ENCODE measurements around the gene SLC25A6. TPM values are rescaled to one million over a fixed set of nuclear protein-coding genes. Genes with fewer than 3 reads are reported as not detected.
A peak's percentile ranks its signal among the peaks of the same experiment; 100 is the strongest.

SLC25A6 gene
- total RNA-seq, 1 experiment from 2014 or later = 161 TPM

- CTCF ChIA-PET = no interaction called here
- Mint-ChIP-seq H3K4me1 (ENCODE audit: low read depth, unreplicated experiment) (peaks cover 17% of the 10 kb centered on the region), H3K27me3 (ENCODE audit: unreplicated experiment) (no peaks in the 10 kb centered on the region), H3K9me3 (ENCODE audit: low read depth, unreplicated experiment) (no peaks in the 10 kb centered on the region), H3K36me3 (ENCODE audit: insufficient read depth, unreplicated experiment) (peaks cover 68% of the 10 kb centered on the region), H3K27ac (ENCODE audit: unreplicated experiment) (peak overlapping the region; percentile 91), H3K4me3 (ENCODE audit: low read depth, unreplicated experiment) (peak overlapping the region; percentile 92)
- intact Hi-C loops (cut with micrococcal nuclease; ENCODE audit: unreplicated experiment) = no loop called here
- TF ChIP-seq CTCF (IDR thresholded peaks at IDR 0.05; ENCODE audit: unreplicated experiment) = no peak
- peak; percentile 53 for DNase-seq
- no TSS peak for BruUV-seq (replicated peaks)
These were observed 609 bp upstream of the SLC25A6 start for GRCh38 chrX:1392376-1393068.

- TSS peak; percentile 44 for BruUV-seq (replicated peaks)
- TF ChIP-seq CTCF (IDR thresholded peaks at IDR 0.05; ENCODE audit: unreplicated experiment) = no peak
- H3K36me3 Mint-ChIP-seq (ENCODE audit: insufficient read depth, unreplicated experiment) = peaks cover 75% of the 10 kb centered on the region
- intact Hi-C loops (cut with micrococcal nuclease; ENCODE audit: unreplicated experiment) = no loop called here
- H3K9me3 Mint-ChIP-seq (ENCODE audit: low read depth, unreplicated experiment) = no peaks in the 10 kb centered on the region
- peak; percentile 91 for DNase-seq
- peak overlapping the region; percentile 20 for H3K27ac Mint-ChIP-seq (ENCODE audit: unreplicated experiment)
- CTCF ChIA-PET = no interaction called here
- H3K4me3 Mint-ChIP-seq (ENCODE audit: low read depth, unreplicated experiment) = peak overlapping the region; percentile 92
- H3K4me1 Mint-ChIP-seq (ENCODE audit: low read depth, unreplicated experiment) = peaks cover 17% of the 10 kb centered on the region
- H3K27me3 Mint-ChIP-seq (ENCODE audit: unreplicated experiment) = no peaks in the 10 kb centered on the region
These were observed 575 bp downstream of the SLC25A6 start for GRCh38 chrX:1391370-1391706.

- no TSS peak for BruUV-seq (replicated peaks)
- CTCF ChIA-PET = no interaction called here
- peaks cover 78% of the 10 kb centered on the region for H3K36me3 Mint-ChIP-seq (ENCODE audit: insufficient read depth, unreplicated experiment)
- peak overlapping the region; percentile 20 for H3K27ac Mint-ChIP-seq (ENCODE audit: unreplicated experiment)
- no peaks in the 10 kb centered on the region for H3K27me3 Mint-ChIP-seq (ENCODE audit: unreplicated experiment)
- intact Hi-C loops (cut with micrococcal nuclease; ENCODE audit: unreplicated experiment) = no loop called here
- H3K4me3 Mint-ChIP-seq (ENCODE audit: low read depth, unreplicated experiment) = peak overlapping the region; percentile 92
- no peak for TF ChIP-seq CTCF (IDR thresholded peaks at IDR 0.05; ENCODE audit: unreplicated experiment)
- H3K9me3 Mint-ChIP-seq (ENCODE audit: low read depth, unreplicated experiment) = no peaks in the 10 kb centered on the region
- DNase-seq = no peak
- H3K4me1 Mint-ChIP-seq (ENCODE audit: low read depth, unreplicated experiment) = peaks cover 17% of the 10 kb centered on the region
These were observed 1.1 kb downstream of the SLC25A6 start for GRCh38 chrX:1390621-1391369.

GRCh38 chrX:1389993-1390285 lies 2.0 kb downstream of the SLC25A6 start:
- no peak for TF ChIP-seq CTCF (IDR thresholded peaks at IDR 0.05; ENCODE audit: unreplicated experiment)
- no peak overlapping the region for H3K27ac Mint-ChIP-seq (ENCODE audit: unreplicated experiment)
- H3K4me1 Mint-ChIP-seq (ENCODE audit: low read depth, unreplicated experiment) = peaks cover 17% of the 10 kb centered on the region
- H3K9me3 Mint-ChIP-seq (ENCODE audit: low read depth, unreplicated experiment) = no peaks in the 10 kb centered on the region
- CTCF ChIA-PET = no interaction called here
- peak overlapping the region; percentile 92 for H3K4me3 Mint-ChIP-seq (ENCODE audit: low read depth, unreplicated experiment)
- DNase-seq = no peak
- H3K36me3 Mint-ChIP-seq (ENCODE audit: insufficient read depth, unreplicated experiment) = peaks cover 83% of the 10 kb centered on the region
- no peaks in the 10 kb centered on the region for H3K27me3 Mint-ChIP-seq (ENCODE audit: unreplicated experiment)
- BruUV-seq (replicated peaks) = no TSS peak
- intact Hi-C loops (cut with micrococcal nuclease; ENCODE audit: unreplicated experiment) = no loop called here
